DOHH2 (cell line): ENCODE data around the gene MAP2K5.

Experiments used
- EZH2phosphoT487 ChIP-seq: fragments of 200-600 bp; sonication (generic); IDR thresholded peaks from 2 replicates; pipeline ENCODE4 v1.6.1; 2017; ENCODE audit warnings: borderline replicate concordance, mild to moderate bottlenecking, antibody characterized with exemption, low read length, moderate library complexity, mixed read lengths
- TF ChIP-seq, protein P1 (sequence below): fragments of 200-600 bp; sonication (generic); IDR thresholded peaks from one replicate; pipeline ENCODE4 v1.5.1; 2014; ENCODE audit warnings: antibody characterized with exemption, mild to moderate bottlenecking, low read depth, low read length; ENCODE audit not compliant: poor library complexity, severe bottlenecking

DNA sequence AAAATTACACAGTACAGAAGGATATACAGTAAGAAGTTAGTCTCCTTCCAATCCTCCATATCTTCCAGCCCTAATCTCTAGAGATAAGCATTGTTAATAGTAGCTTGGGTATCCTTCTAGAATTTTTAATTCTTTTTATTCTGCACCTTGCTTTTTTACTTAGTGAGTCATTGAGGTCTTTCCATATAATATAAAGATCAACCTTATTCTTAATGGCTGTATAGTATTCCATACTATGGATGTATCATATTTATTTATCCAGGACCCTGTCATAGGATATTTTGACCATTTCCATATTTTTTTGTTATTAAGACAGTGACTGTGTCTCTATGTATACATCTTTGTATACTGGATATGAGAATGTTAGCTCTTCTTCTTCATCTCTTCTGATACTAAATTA is 246.5 kb downstream of the MAP2K5 start:
- TF ChIP-seq, protein P1, sequence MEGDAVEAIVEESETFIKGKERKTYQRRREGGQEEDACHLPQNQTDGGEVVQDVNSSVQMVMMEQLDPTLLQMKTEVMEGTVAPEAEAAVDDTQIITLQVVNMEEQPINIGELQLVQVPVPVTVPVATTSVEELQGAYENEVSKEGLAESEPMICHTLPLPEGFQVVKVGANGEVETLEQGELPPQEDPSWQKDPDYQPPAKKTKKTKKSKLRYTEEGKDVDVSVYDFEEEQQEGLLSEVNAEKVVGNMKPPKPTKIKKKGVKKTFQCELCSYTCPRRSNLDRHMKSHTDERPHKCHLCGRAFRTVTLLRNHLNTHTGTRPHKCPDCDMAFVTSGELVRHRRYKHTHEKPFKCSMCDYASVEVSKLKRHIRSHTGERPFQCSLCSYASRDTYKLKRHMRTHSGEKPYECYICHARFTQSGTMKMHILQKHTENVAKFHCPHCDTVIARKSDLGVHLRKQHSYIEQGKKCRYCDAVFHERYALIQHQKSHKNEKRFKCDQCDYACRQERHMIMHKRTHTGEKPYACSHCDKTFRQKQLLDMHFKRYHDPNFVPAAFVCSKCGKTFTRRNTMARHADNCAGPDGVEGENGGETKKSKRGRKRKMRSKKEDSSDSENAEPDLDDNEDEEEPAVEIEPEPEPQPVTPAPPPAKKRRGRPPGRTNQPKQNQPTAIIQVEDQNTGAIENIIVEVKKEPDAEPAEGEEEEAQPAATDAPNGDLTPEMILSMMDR, result no peak
- TF ChIP-seq EZH2phosphoT487, result no peak
